ENCODE results near the gene ZNF185. TPM values are rescaled to one million over a fixed set of nuclear protein-coding genes. Genes with fewer than 3 reads are reported as not detected.

The ZNF185 gene
- total RNA-seq, 1 experiment from 2014 or later: 2.1 TPM

DNA sequence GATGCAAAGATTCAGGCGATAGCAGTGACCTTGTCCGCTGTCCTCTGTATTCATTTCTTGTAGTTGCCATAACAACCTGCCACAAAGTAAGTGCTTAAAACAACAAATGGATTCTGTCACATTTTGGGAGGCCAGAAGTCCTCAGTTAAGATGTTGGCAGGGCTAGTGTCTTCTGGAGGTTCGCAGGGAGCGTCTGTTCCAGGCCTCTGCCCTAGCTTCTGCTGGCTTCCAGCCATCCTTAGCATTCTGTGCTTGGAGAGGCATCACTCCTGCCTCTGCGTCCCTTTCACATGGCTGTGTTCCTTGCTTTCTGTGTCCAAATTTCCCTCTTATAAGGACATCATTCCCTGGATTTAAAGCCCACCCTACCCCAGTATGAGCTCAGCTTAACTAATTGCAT, 31.5 kb upstream of the ZNF185 start:
- BruUV-seq (replicated peaks): no TSS peak
- TF ChIP-seq, protein P1, sequence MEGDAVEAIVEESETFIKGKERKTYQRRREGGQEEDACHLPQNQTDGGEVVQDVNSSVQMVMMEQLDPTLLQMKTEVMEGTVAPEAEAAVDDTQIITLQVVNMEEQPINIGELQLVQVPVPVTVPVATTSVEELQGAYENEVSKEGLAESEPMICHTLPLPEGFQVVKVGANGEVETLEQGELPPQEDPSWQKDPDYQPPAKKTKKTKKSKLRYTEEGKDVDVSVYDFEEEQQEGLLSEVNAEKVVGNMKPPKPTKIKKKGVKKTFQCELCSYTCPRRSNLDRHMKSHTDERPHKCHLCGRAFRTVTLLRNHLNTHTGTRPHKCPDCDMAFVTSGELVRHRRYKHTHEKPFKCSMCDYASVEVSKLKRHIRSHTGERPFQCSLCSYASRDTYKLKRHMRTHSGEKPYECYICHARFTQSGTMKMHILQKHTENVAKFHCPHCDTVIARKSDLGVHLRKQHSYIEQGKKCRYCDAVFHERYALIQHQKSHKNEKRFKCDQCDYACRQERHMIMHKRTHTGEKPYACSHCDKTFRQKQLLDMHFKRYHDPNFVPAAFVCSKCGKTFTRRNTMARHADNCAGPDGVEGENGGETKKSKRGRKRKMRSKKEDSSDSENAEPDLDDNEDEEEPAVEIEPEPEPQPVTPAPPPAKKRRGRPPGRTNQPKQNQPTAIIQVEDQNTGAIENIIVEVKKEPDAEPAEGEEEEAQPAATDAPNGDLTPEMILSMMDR (conservative IDR thresholded peaks at IDR 0.05; ENCODE audit: low read depth, low read length): no peak
- TF ChIP-seq EZH2 (IDR thresholded peaks at IDR 0.05; ENCODE audit: borderline replicate concordance, low read depth, low read length, poor library complexity, severe bottlenecking): no peak
- DNase-seq (ENCODE audit: low spot score): no peak
- Histone ChIP-seq H3K27me3 (replicated peaks; ENCODE audit: insufficient read depth, low read depth, low read length, poor library complexity) (no peaks in the 10 kb centered on the region), H3K27ac (ENCODE audit: low read depth, low read length, poor library complexity, severe bottlenecking) (no peak overlapping the region), H3K9me3 (ENCODE audit: low read depth, low read length, poor library complexity, severe bottlenecking) (no peaks in the 10 kb centered on the region), H3K36me3 (ENCODE audit: insufficient read depth, low read length, poor library complexity, severe bottlenecking) (peaks cover 26% of the 10 kb centered on the region), H3K4me3 (ENCODE audit: low read depth, low read length, poor library complexity, severe bottlenecking) (no peak overlapping the region), H3K4me1 (ENCODE audit: insufficient read depth, low read length, poor library complexity, severe bottlenecking) (no peaks in the 10 kb centered on the region)
- POLR2A ChIA-PET (ENCODE audit: low non-redundant PET): no interaction called here
- intact Hi-C loops (cut with micrococcal nuclease; ENCODE audit: unreplicated experiment): no loop called here
- CTCF ChIA-PET: no interaction called here

DNA sequence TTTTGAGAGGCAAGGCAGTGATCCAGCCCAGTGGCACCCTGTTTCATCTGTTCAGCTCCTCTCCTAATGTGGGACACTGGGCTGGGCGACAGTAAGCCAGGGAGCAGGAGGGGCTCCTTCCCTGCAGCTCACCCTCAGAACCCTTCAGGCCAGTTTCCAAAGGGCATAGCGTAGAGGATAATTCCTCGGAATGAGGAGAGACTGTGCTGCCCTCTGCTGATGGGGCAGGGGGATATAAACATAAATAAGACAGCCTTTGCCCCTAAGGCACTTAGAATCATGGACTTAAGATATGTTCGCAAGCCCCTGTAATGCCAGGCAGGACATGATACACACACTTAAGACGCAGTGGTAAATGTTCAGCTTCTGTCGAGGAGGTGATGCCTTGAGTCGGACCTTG, 27.9 kb upstream of the ZNF185 start:
- ChIA-PET POLR2A (ENCODE audit: low non-redundant PET) (no interaction called here), CTCF (no interaction called here)
- no peaks in the 10 kb centered on the region for H3K9me3 ChIP-seq (ENCODE audit: low read depth, low read length, poor library complexity, severe bottlenecking)
- no peak overlapping the region for H3K4me3 ChIP-seq (ENCODE audit: low read depth, low read length, poor library complexity, severe bottlenecking)
- no peaks in the 10 kb centered on the region for H3K27me3 ChIP-seq (replicated peaks; ENCODE audit: insufficient read depth, low read depth, low read length, poor library complexity)
- TF ChIP-seq, protein P1 (conservative IDR thresholded peaks at IDR 0.05; ENCODE audit: low read depth, low read length): no peak
- TF ChIP-seq EZH2 (IDR thresholded peaks at IDR 0.05; ENCODE audit: borderline replicate concordance, low read depth, low read length, poor library complexity, severe bottlenecking): no peak
- H3K4me1 ChIP-seq (ENCODE audit: insufficient read depth, low read length, poor library complexity, severe bottlenecking): no peaks in the 10 kb centered on the region
- DNase-seq (ENCODE audit: low spot score): no peak
- no TSS peak for BruUV-seq (replicated peaks)
- peaks cover 18% of the 10 kb centered on the region for H3K36me3 ChIP-seq (ENCODE audit: insufficient read depth, low read length, poor library complexity, severe bottlenecking)
- H3K27ac ChIP-seq (ENCODE audit: low read depth, low read length, poor library complexity, severe bottlenecking): no peak overlapping the region
- intact Hi-C loops (cut with micrococcal nuclease; ENCODE audit: unreplicated experiment): no loop called here

DNA sequence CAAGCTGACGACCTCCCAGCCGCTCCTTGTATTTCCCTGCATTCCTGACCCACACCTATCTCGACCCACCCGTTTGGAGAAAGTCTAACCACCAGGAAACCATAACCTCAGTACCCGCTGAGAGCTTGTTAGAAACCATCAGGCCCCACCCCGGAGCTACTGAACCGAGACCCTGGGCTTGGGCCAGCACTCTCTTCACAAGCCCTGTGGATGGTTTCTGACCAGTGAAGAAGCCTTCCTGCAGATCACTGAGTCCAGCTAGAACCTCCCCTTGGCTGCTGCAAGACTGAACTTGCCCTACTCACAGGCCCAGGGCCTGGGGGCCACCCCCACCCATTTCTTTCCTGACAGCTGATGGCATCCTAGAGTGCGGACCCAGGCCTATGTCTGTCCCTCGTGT, 26.6 kb upstream of the ZNF185 start:
- Histone ChIP-seq H3K4me3 (ENCODE audit: low read depth, low read length, poor library complexity, severe bottlenecking) (no peak overlapping the region), H3K9me3 (ENCODE audit: low read depth, low read length, poor library complexity, severe bottlenecking) (no peaks in the 10 kb centered on the region), H3K27ac (ENCODE audit: low read depth, low read length, poor library complexity, severe bottlenecking) (no peak overlapping the region), H3K27me3 (replicated peaks; ENCODE audit: insufficient read depth, low read depth, low read length, poor library complexity) (no peaks in the 10 kb centered on the region), H3K36me3 (ENCODE audit: insufficient read depth, low read length, poor library complexity, severe bottlenecking) (peaks cover 11% of the 10 kb centered on the region), H3K4me1 (ENCODE audit: insufficient read depth, low read length, poor library complexity, severe bottlenecking) (no peaks in the 10 kb centered on the region)
- no TSS peak for BruUV-seq (replicated peaks)
- ChIA-PET POLR2A (ENCODE audit: low non-redundant PET) (no interaction called here), CTCF (no interaction called here)
- DNase-seq (ENCODE audit: low spot score): no peak
- TF ChIP-seq, protein P1 (conservative IDR thresholded peaks at IDR 0.05; ENCODE audit: low read depth, low read length): no peak
- TF ChIP-seq EZH2 (IDR thresholded peaks at IDR 0.05; ENCODE audit: borderline replicate concordance, low read depth, low read length, poor library complexity, severe bottlenecking): no peak
- intact Hi-C loops (cut with micrococcal nuclease; ENCODE audit: unreplicated experiment): no loop called here
